AG04449 (cell line): ENCODE data around the gene AHCY.

ENCODE experiments used
- CTCF ChIA-PET: fragments of 350-600 bp; formaldehyde crosslinking; extraction: SDS; loops from one replicate; lab custom pipeline; 2021; ENCODE audit warnings: antibody characterized with exemption; lab: Yijun Ruan, JAX
- POLR2A ChIA-PET: fragments of 400-600, 350-600 bp; formaldehyde crosslinking; extraction: SDS; loops from one replicate; lab custom pipeline; 2020; ENCODE audit warnings: antibody characterized with exemption, inconsistent platforms; lab: Yijun Ruan, JAX
- DNase-seq: peaks from one replicate; pipeline ENCODE4 v3.0.0-alpha.2; 2010; ENCODE audit warnings: low read depth, low spot score
- H3K4me3 ChIP-seq: 2 replicates; pipeline ENCODE4 v1.5.1; 2011; ENCODE audit warnings: low read depth, mild to moderate bottlenecking, control low read depth, low read length
- TF ChIP-seq, protein P1 (sequence below): IDR thresholded peaks from one replicate; pipeline ENCODE4 v1.5.1; 2011; ENCODE audit warnings: mild to moderate bottlenecking, moderate library complexity, low read length, control low read depth, inconsistent platforms; ENCODE audit not compliant: insufficient read depth; ENCODE audit errors: missing control alignments

Gene AHCY

DNA sequence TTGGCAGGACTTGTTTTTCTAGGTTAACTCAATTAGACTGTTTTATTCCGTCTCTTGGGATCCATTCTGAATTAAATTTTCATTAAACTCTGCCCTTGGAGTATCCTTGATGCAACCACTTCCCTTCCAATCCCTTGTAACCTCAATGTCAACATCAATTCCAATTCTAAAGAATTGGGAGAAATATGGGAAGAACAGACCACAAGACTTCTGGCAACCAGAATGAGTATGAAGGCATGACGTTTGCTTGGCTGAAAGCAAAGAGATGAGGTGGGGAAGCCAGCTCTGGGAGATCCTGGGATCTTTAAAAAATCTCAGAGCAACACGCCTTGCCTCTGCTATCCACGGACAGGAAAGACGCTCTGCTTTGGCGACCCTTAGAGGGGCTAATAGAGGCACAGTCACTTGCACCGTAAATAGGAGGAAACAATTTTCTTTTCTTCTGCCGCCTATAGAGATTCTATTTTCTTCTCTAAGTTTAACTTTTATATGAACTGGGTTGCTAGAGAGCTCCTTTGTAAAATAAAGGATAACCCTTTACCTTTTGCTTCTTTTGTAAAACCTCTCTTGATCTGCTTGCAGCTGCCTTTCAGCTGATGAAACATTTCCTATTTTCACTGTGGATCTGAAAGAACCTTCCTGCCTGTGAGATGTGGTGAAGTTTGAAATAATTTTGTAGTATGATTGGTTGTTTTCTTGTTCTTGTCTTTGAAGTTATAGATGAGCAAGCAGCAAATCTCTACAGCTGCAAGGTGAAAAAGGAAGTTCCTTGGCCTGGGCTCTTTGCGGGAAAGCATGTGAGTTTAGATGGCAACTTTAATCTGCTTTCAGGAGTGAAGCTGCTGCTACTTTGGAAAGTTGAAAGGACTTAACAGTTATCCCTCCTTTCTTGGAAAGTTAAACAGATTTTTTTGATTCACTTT is 62.2 kb downstream of the AHCY start, which contains the start of gene ASIP:
Gene ASIP, plus strand, starts transcription at position 731 of the 923 bp plus-strand sequence. CDS start 18,952 bp downstream, outside the sequence.
- no peak for DNase-seq
- ChIA-PET POLR2A (no interaction called here), CTCF (interaction anchor here (0.6 to 2.3 kb wide), 4 partner anchors 15 to 72 kb away, joined by 3 to 11 read pairs (median 3); no protein-coding TSS in a partner anchor)
- H3K4me3 ChIP-seq: no peak within 1 kb of the TSS
- TF ChIP-seq, protein P1, sequence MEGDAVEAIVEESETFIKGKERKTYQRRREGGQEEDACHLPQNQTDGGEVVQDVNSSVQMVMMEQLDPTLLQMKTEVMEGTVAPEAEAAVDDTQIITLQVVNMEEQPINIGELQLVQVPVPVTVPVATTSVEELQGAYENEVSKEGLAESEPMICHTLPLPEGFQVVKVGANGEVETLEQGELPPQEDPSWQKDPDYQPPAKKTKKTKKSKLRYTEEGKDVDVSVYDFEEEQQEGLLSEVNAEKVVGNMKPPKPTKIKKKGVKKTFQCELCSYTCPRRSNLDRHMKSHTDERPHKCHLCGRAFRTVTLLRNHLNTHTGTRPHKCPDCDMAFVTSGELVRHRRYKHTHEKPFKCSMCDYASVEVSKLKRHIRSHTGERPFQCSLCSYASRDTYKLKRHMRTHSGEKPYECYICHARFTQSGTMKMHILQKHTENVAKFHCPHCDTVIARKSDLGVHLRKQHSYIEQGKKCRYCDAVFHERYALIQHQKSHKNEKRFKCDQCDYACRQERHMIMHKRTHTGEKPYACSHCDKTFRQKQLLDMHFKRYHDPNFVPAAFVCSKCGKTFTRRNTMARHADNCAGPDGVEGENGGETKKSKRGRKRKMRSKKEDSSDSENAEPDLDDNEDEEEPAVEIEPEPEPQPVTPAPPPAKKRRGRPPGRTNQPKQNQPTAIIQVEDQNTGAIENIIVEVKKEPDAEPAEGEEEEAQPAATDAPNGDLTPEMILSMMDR: no peak

DNA sequence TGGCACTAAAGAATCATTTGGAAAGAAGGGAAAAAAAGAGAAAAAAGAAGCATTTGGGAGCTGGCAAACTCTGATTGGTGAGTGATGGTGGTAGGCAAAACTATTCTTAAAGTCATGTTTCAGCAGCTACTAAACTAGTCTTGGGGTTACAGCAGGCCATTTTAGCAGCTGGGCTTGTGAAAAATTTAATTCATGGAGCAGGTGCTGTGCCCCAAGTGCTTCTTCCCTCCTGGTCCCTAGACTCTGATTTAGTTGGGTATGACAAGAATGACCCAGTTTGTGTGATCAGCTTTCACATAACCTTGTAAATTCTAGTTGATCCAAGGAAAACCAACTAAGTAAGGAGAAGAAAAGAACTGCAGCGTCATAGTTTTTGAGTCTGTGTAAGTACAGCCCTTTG is 63.0 kb downstream of the AHCY start:
- DNase-seq: no peak
- no peak overlapping the region for H3K4me3 ChIP-seq
- POLR2A ChIA-PET: no interaction called here
- CTCF ChIA-PET: interaction anchor here (0.6 to 2.3 kb wide), 5 partner anchors 8 to 73 kb away, joined by 3 to 11 read pairs (median 3); no protein-coding TSS in a partner anchor
- TF ChIP-seq, protein P1: no peak

DNA sequence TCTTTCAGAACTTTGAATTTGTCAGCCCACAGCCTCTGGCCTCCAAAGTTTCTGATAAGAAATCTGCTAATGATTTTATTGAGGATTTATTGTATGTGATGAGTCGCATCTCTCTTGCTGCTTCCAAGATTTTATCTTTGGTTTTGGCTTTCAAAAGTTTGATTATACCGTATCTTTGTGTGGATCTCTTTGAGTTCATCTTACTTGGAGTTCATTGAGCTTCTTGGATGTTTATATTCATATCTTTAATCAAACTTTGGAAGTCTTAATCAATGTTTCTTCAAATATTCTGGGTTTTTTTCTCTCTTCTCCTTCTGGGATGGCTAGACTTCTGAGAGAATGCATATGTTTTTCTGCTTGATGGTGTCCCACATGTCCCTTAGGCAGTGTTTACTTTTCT is 65.2 kb downstream of the AHCY start:
- no peak for DNase-seq
- H3K4me3 ChIP-seq: no peak overlapping the region
- POLR2A ChIA-PET: no interaction called here
- CTCF ChIA-PET: no interaction called here
- TF ChIP-seq, protein P1: no peak

DNA sequence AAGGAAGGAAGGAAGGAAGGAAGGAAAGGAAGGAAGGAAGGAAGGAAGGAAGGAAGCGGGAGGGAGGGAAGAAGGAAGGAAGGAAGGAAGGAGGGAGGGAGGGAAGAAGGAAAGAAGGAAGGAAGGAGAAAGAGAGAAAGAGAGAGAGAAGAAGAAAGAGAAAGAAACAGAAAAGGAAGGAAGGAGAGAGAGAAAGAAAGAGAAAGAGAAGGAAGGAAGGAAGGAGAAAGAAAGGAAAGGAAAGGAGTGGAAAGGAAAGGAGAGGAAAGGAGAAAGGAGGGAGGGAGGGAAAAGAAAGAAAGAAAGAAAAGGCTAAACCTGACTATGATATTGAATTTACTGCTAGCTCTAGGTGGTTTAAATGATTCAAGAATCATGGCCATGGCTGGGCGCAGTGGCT is 67.3 kb downstream of the AHCY start:
- no peak overlapping the region for H3K4me3 ChIP-seq
- TF ChIP-seq, protein P1: no peak
- ChIA-PET CTCF (no interaction called here), POLR2A (no interaction called here)
- DNase-seq: no peak

DNA sequence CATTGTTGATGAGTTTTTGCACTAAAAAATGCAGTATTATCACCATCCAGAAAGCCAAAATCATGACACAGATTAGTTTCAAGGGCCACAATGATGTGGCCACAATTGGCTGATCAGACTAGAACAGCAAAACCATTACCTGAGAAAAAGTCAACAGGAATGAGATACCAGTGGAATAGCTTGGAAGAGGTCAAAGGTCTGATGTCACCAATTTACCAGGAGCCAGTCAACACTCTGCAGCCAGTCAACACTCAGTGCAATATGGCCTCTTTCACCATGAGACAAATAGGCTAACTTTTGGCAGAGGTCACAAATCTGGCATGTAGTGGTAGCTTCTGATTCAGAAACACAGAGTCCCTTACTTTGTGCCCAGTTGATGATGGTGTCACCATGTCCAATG is 69.5 kb downstream of the AHCY start:
- POLR2A ChIA-PET: no interaction called here
- CTCF ChIA-PET: interaction anchor here (0.5 to 2.1 kb wide), 4 partner anchors 16 to 38 kb away, joined by 3 to 5 read pairs (median 4); no protein-coding TSS in a partner anchor
- H3K4me3 ChIP-seq: no peak overlapping the region
- TF ChIP-seq, protein P1: no peak
- DNase-seq: no peak

DNA sequence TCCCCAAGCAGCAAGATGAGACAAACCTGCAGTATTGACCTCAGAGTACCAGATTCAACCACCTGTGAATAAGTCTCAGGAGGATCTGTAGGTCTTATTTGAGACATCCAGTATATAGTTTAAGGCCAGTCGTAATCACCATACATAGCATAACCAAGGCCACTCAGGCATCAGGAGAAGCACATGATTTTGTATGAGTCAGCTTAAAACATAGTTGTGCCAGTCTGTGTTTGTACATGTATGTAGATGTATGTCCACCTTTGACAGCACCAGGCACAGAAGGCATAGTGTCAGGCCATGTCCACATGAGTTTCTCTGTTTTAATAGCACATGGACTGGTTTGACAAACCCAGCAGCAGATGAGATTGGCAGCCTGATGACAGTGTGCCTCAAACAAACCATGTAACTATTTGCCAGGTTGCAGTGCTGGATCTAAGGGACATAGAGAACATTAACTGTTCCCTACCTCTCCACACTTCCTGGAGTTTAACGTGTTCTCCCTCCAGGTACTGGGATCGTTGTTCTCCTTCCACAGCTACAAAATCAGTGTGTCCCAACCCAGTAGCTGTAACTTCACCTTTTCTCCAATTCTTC is 70.6 kb downstream of the AHCY start:
- POLR2A ChIA-PET: no interaction called here
- TF ChIP-seq, protein P1: no peak
- H3K4me3 ChIP-seq: no peak overlapping the region
- CTCF ChIA-PET: interaction anchor here (1.4 to 1.5 kb wide), 2 partner anchors 11 to 22 kb away, joined by 3 to 5 read pairs; no protein-coding TSS in a partner anchor
- DNase-seq: no peak
